Right forelimb (tissue), 1 donor: ENCODE measurements around the gene CADM2.

Experiments
- DNase-seq: peaks from one replicate; pipeline ENCODE4 v3.0.0-alpha.2; 2018

Gene CADM2

DNA sequence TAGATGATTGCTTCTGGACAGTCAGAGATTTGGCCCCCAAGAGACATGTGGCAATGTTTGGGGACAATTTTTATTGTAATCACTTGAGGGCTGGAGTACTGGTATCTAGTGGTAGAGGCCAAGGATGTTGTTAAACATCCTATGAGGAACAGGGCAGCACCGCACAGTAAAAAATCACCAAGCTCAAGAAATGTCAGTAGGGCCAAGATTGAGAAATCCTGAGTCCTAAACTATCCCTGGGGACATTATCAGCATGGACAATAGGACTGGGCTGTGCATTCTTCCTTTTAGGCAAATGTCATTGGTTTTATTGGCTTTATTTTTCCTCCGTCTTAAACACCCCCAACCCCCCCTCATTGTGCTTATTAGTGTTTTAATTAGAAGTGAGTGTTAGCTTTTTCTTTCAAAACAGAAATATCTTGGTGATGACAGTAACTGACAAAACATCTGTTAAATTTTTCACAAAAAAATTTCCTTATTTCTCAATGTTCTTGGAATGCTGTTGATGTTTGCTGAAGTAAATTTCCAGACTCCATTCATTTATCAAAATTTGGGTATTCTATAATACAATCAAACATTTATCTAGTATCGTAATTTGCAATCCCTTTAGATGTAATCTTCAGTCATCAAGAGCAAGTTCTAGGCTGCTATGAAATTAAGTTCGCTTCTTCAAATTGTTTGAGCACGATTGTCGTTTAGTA, 1087.8 kb downstream of the CADM2 start:
- DNase-seq, result no peak

- no peak for DNase-seq
These were observed 1088.4 kb downstream of the CADM2 start for GRCh38 chr3:86047161-86047560.

GRCh38 chr3:86051058-86051457, 1092.3 kb downstream of the CADM2 start:
- DNase-seq, result no peak

GRCh38 chr3:86056032-86056431, 1097.2 kb downstream of the CADM2 start:
- no peak for DNase-seq

- DNase-seq, result no peak
These were observed 1098.2 kb downstream of the CADM2 start for GRCh38 chr3:86056962-86057361.

DNA sequence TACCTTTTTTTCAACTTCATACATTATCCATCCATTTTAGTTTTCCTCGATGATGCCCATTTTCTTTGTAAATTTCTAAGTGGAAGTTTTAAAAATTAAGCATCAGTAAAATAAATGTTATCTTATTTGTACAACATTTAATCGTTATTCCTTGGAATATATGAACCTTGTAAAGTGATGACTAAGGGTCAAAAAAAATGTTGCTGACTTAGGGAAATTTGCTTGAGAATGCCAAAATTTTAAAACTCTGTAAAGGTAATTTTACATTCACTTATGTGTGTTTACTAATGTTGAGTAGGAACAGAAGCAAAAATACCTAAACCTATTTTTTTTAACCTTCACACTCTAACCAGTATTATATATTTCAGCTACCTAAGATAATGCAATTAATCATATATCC, 1115.0 kb downstream of the CADM2 start:
- DNase-seq, result no peak

DNA sequence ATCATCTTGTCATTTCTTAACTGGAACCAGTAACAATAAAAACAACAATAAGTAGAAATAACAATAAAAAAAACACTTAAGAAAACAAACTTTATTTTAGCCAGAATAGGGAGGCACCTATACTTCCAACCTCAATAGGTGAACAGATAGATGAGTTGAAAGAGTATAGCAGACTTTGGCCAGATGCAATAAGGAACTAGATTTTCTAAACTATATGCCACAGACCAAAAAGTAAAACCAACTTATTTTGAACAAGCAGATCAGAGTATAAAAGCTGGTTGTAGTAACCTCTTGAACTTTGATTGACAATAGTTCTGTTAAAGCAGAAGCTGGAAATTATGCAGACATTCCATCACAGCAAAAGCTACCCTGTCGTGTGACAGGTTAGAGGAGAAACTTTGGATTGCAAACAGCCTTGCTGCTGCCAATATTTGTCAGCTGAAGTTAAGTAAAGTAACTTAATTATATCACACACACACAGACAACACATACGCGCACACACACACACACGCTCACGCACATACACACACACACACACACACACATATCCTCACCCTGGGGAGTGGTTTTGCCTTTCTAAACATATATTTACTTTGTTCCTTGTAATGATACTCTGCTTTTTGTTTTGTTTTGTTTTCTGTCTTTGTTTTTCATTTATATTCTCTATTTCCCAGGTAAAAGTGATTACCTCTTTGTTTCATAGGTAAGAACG, 1128.5 kb downstream of the CADM2 start:
- no peak for DNase-seq

GRCh38 chr3:86104154-86104553, 1145.4 kb downstream of the CADM2 start:
- no peak for DNase-seq

DNA sequence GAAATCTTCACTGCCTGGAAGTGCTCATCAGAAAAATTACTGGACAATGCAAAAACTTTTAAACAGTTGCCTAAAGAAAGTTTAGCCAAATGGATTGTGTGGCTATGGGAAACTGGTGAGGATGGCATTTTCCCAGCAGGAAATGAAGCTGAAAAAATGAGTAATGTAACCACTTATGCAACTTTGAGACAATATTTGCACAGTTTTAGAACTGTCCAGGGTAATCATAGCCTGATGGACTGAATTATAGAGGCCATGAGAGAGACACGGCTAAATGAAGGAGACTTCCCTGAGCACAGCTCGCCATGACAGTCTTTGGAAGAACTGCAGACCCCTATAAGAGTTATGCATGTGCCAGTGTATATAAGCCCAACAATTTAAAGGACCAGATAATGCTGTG, 1150.6 kb downstream of the CADM2 start:
- no peak for DNase-seq
